Ishikawa (cell line): ENCODE data around the gene FAM118A.

Experiments
- EGR1 ChIP-seq: IDR thresholded peaks from 2 replicates; pipeline ENCODE4 v1.6.1; 2012
- EP300 ChIP-seq: IDR thresholded peaks from 2 replicates; pipeline ENCODE4 v1.6.1; 2012; ENCODE audit warnings: borderline replicate concordance
- MAX ChIP-seq: IDR thresholded peaks from 2 replicates; pipeline ENCODE4 v1.6.1; 2012
- NFIC ChIP-seq: IDR thresholded peaks from 2 replicates; pipeline ENCODE4 v1.6.1; 2012
- TAF1 ChIP-seq: IDR thresholded peaks from 2 replicates; pipeline ENCODE4 v1.6.1; 2012; ENCODE audit warnings: low read depth, mild to moderate bottlenecking
- TCF12 ChIP-seq: IDR thresholded peaks from 2 replicates; pipeline ENCODE4 v1.6.1; 2012; ENCODE audit warnings: low read depth
- TEAD4 ChIP-seq: IDR thresholded peaks from 2 replicates; pipeline ENCODE4 v1.6.1; 2012

GRCh38 chr22:45317551-45318167 lies 7.9 kb downstream of the FAM118A start:
- TF ChIP-seq MAX (no peak), TAF1 (no peak), EP300 (no peak), NFIC (no peak), TCF12 (no peak), TEAD4 (no peak), EGR1 (no peak)
